Measurements from ENCODE around the gene POLN.

GRCh38 chr4:2290488-2290887, 48.6 kb upstream of the POLN start:
- TF ChIP-seq POLR2A (IDR thresholded peaks at IDR 0.05) (no peak), CTCF (IDR thresholded peaks at IDR 0.05) (no peak)

Measured in transverse colon (tissue), 3 donors.